Measurements from ENCODE around the gene CYRIA.

The CYRIA gene

DNA sequence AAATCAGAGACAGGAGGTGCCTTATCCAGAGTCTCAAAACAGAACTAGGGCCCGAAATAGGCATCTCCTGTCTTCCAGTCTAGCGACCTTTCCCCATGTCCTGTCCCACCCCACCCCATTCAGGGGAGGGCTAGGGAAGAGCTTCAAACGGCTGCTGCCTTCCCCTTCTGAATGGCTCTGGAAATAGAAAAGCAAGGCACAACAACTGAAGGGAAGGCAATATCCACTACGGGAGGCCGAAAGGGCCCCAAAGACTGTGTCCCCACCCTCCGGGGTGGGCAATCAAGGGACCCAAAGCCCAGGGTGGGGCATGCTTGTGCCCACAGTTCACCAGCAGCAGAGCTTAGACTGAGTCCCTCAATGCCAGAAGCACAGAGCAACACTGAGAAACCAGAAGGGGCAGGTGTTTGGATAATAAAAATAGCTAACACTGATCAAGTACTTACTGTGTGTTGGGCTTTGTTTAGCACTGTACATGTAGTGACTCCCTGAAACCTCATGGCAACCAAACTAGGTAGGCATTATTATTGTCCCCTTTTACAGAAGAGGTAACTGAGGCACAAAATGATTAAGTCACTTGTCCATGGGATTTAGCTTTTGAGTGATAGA lies 38.5 kb downstream of the CYRIA start:
- DNase-seq: no peak

- no peak for DNase-seq
These were observed 39.1 kb downstream of the CYRIA start for GRCh38 chr2:16626497-16626896.

- DNase-seq: no peak
These were observed 39.9 kb downstream of the CYRIA start for GRCh38 chr2:16625759-16626158.

DNA sequence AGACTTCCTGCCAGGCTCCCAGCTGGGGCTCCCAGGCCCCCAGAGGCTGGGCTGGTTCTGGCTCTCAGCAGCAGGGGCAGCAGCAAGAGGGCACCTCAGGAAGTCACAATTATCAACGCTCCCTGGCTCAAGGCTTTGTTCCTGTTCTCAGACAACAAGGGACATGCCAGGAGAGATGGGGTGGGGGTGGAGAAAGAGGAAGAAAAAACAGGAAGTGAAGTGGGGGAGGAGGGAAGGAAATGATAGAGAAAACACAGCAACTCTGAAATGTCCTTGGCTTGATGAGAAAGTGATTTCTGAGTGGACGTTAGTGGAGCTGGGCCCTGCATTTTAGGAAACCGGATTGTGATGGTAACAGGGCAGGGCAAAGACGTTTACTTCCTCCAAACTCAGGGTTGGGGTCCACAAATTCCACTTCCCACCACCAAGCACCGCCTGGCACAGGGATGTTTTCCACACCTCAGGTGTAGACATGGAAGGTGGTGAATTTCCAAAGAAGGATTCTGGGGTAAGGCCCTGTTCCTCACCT lies 40.4 kb downstream of the CYRIA start:
- DNase-seq: no peak

- DNase-seq: no peak
These were observed 41.2 kb downstream of the CYRIA start for GRCh38 chr2:16624436-16624780.

- no peak for DNase-seq
These were observed 41.8 kb downstream of the CYRIA start for GRCh38 chr2:16623564-16624435.

DNA sequence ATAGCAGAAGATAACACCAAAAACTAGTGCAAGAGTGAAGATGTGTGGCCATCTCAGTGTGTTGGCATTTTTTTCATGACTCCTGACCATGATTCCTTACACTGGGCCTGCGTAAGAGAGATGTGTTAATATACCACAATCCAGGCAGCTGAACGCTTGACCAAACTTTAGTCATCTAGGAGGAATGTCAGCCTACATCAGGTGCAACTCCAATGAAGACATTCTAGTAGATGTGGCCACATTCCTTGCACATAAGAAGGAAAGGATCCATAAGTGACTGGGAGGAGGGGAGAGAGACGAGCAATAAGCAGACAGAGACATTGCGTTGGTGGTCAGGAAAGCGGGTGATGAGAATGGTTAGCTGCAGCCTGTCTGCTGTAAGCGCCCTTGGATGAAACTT lies 42.6 kb downstream of the CYRIA start:
- no peak for DNase-seq

- no peak for DNase-seq
These were observed 43.1 kb downstream of the CYRIA start for GRCh38 chr2:16622399-16622968.

DNA sequence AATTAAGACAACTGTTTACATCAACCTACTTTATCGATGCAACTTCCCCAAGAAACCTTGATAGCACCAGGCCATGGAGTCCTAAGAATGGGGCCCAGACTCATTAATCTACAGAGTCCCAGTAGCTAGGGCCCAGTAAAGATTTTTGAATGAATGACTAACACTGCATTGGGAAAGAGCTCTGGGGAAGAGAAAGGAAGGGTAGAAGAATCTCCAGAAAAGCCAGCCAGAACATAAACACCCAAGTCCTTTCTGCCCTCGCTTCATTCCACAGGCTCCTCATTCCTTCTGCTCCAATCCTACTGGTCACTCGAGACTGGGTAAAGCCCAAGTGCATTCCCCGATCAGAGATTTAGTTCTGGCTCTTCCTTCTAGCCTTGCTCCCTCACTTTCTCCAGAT lies 44.3 kb downstream of the CYRIA start:
- no peak for DNase-seq

GRCh38 chr2:16620590-16620989 lies 45.0 kb downstream of the CYRIA start:
- DNase-seq: no peak

DNA sequence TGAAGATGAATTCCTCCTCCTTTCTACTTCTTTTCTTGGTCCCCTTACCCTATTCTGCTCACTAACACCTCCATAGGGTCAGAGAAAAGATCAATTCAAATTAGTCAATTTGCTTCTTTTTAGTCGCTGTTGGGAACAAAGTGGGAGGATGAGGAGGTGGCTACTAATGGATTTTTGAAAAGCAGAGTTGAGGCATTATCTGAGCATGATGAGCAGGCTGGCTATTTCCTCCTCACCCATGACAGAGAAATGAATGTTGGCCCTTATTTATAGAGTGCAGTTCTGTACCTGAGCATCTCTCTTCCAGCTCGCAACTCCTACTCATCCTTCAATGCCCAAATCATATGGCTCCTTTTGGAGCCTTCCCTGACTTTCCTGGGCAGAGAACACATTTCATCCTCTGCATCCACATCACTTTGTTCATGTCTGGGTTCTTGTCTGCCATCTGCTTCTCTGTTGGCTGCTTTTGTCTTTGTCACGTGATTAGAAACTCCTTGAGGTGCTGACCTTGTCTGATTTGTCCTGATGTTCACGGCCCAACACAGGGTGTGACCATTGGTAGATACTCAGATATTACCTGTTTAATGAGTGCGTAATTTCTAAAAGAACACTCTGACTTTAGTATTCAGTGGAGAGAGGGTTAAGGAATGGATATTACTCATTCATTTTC lies 45.9 kb downstream of the CYRIA start:
- no peak for DNase-seq

DNA sequence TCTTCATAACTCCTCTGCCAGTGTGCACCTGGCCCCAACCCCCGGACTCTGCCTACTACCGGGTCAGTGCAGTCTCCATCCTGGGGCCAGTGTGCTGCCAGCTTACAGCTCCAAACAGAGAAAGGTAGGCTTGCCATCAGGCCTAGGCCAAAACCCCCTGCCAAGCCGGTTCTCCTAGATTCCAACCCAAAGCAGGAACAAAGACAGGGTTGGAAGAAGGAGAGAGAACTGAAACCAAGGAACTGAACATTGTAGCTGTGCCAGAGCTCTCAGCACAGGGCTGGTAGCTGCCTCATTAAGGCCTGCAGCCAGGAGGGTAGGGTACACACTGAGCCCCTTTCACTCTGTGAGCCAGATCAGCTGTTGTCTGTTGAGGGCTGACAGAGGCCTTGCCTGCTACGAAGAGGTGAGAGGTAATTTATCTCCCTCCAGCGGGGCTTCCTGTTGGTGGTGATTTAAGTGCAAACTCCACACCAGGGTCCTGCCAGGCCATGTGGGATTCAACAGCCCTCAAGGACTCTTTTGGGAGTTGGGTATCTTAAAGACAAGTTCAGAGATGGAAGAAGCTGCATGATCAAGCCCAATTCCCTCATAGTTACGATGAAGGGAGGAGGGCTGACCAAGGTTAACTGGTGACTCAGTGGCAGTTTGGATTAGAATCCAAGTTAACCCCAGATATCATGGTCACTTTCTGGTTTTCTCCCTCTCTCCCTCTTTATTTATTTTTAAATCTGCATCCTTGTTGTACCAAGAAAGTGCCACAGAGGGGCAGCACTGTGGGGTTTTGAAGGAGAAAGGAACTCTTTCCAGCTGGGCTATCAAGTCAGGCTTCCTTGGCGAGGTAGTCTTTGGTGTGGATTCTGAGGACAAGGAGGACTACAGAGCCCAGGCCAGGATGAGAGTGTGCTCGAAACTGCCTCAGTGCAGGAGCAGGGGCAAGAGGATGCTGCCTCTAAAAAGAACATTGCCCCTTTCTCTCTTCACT lies 48.1 kb downstream of the CYRIA start:
- DNase-seq: no peak

Measured in activated T-cell treated with anti-CD3 and anti-CD28 coated beads, Interleukin-2, amount 50 U/mL, for 48 hours (primary cell).